Sigmoid colon (tissue), 7 donors: ENCODE data around the gene YAP1. TPM values are rescaled to one million over a fixed set of nuclear protein-coding genes. Genes with fewer than 3 reads are reported as not detected.
"Not testable (repeated sequence)": the region's sequence is repeated elsewhere in the genome, so short reads cannot be mapped to it uniquely, and the experiment has no call there.

Source experiments
- DNase-seq: peaks from one replicate; pipeline ENCODE4 v3.0.0-alpha.2; 2019
- H3K27ac ChIP-seq, 4 donors: fragments of 200-600 bp; sonication (generic); one replicate each; pipeline ENCODE4 v1.5.1; 2016 to 2019; ENCODE audit warnings: mild to moderate bottlenecking in 1 of 4
- H3K27me3 ChIP-seq, 3 donors: fragments of 200-600 bp; sonication (generic); one replicate each; pipeline ENCODE4 v1.5.1; 2019; ENCODE audit warnings: mild to moderate bottlenecking in 1 of 3
- H3K36me3 ChIP-seq, 4 donors: fragments of 200-600 bp; sonication (generic); one replicate each; pipeline ENCODE4 v1.5.1; 2016 to 2019
- H3K4me1 ChIP-seq, 4 donors: fragments of 200-600 bp; sonication (generic); one replicate each; pipeline ENCODE4 v1.5.1; 2017 to 2019
- H3K4me3 ChIP-seq, 4 donors: fragments of 200-600 bp; sonication (generic); one replicate each; pipeline ENCODE4 v1.5.1; 2017 to 2019; ENCODE audit warnings: mild to moderate bottlenecking in 2 of 4, moderate library complexity in 1 of 4
- H3K9me3 ChIP-seq, 4 donors: fragments of 200-600 bp in 3 of 4; sonication (generic) in 3 of 4; one replicate each; pipeline versions ENCODE4 v1.5.1 to v1.6.1; 2013 to 2019
- CTCF ChIP-seq, 4 experiments: fragments of 450-650 bp in 3 of 4; fragments of 200-600 bp in 1 of 4; IDR thresholded peaks; one replicate each; pipeline ENCODE4 v1.5.1; 2016 to 2019; ENCODE audit warnings: antibody characterized with exemption in 4 of 4, mild to moderate bottlenecking in 3 of 4, moderate library complexity in 2 of 4
- EP300 ChIP-seq, 4 donors: sonication (generic); formaldehyde crosslinking; IDR thresholded peaks; one replicate each; pipeline ENCODE4 v1.6.1; 2017; ENCODE audit warnings: antibody characterized with exemption in 4 of 4
- POLR2A ChIP-seq, 2 donors: fragments of 450-650 bp; IDR thresholded peaks; one replicate each; pipeline ENCODE4 v1.6.1; 2016; ENCODE audit warnings: antibody characterized with exemption in 2 of 2, mild to moderate bottlenecking in 2 of 2, moderate library complexity in 2 of 2
- POLR2AphosphoS5 ChIP-seq, 4 donors: sonication (generic); formaldehyde crosslinking; IDR thresholded peaks; one replicate each; pipeline ENCODE4 v1.6.1; 2017; ENCODE audit warnings: antibody characterized with exemption in 4 of 4
- WGBS, 2 donors: extraction: QIAGEN DNeasy Blood & Tissue Kit; methylation state at CpG; one replicate each; pipeline ENCODE4 v1.1.7; 2013; 5-methylcytosine and 5-hydroxymethylcytosine counted together
- intact Hi-C: fragments of 100-400 bp; cut with DNase I; formaldehyde crosslinking; loops from one replicate; pipeline ENCODE4 v1.15.1; 2023
- polyA plus RNA-seq, 3 donors: library from polyadenylated mRNA; stranded (reverse); fragments of 200-250 nt; gene quantifications; one replicate each; pipeline ENCODE4 v1.2.3, GENCODE V29; 2013
- total RNA-seq, 4 donors: library from RNA; depleted of rRNA; stranded (reverse); fragments of >200 nt; gene quantifications; one replicate each; pipeline ENCODE4 v1.1.0, GENCODE V29; 2016
- donor health status: healthy with polysubstance abuse.
- donor health status: Bipolar disorder and iron deficiency.
- donor health status: healthy.

Gene YAP1
- total and polyA plus RNA-seq, 7 donors = 12.0 to 239 (median 159) TPM

GRCh38 chr11:102256251-102256650 is 146.0 kb downstream of the YAP1 start:
- WGBS, 2 donors = 87 to 90% methylated on average over 4 of the region's 4 CpGs
- Histone ChIP-seq H3K9me3 (no peaks in the 10 kb centered on the region), H3K36me3 (no peaks in the 10 kb centered on the region), H3K27me3 (no peaks in the 10 kb centered on the region), H3K4me3 (no peak overlapping the region), H3K27ac (no peak overlapping the region), H3K4me1 (no peaks in the 10 kb centered on the region)
- intact Hi-C loops = no loop called here
- TF ChIP-seq EP300 (IDR thresholded peaks at IDR 0.05) (no peak), POLR2AphosphoS5 (IDR thresholded peaks at IDR 0.05) (no peak), POLR2A (IDR thresholded peaks at IDR 0.05) (no peak)
- DNase-seq = no peak

- 75 to 91% methylated on average over 2 of the region's 2 CpGs for WGBS, 2 donors
- TF ChIP-seq EP300 (IDR thresholded peaks at IDR 0.05) = no peak
- TF ChIP-seq CTCF (IDR thresholded peaks at IDR 0.05) = no peak
- TF ChIP-seq POLR2A (IDR thresholded peaks at IDR 0.05) = no peak
- no peak for TF ChIP-seq POLR2AphosphoS5 (IDR thresholded peaks at IDR 0.05)
- Histone ChIP-seq H3K4me1 (no peaks in the 10 kb centered on the region), H3K9me3 (no peaks in the 10 kb centered on the region), H3K27ac (no peak overlapping the region), H3K27me3 (no peaks in the 10 kb centered on the region), H3K36me3 (no peaks in the 10 kb centered on the region), H3K4me3 (no peak overlapping the region)
- intact Hi-C loops = no loop called here
- no peak for DNase-seq
Observed at GRCh38 chr11:102260241-102260640, 150.0 kb downstream of the YAP1 start.

- Histone ChIP-seq H3K4me1 (peaks cover 0 to 9% (median 5%) of the 10 kb centered on the region in 4 donors), H3K4me3 (no peak overlapping the region), H3K9me3 (no peaks in the 10 kb centered on the region), H3K27me3 (no peaks in the 10 kb centered on the region), H3K27ac (no peak overlapping the region), H3K36me3 (no peaks in the 10 kb centered on the region)
- intact Hi-C loops = no loop called here
- no peak for DNase-seq
- 92 to 95% methylated on average over 3 of the region's 3 CpGs for WGBS, 2 donors
- no peak for TF ChIP-seq CTCF (IDR thresholded peaks at IDR 0.05)
- peak in 1 of 4 donors; percentile 44 for TF ChIP-seq POLR2AphosphoS5 (IDR thresholded peaks at IDR 0.05)
Observed at GRCh38 chr11:102263379-102264003, 153.2 kb downstream of the YAP1 start.

- not testable (repeated sequence) for H3K27ac ChIP-seq, H3K9me3 ChIP-seq, H3K4me3 ChIP-seq, DNase-seq, H3K36me3 ChIP-seq, H3K27me3 ChIP-seq
- peaks cover 0 to 16% (median 9%) of the 10 kb centered on the region in 4 donors for H3K4me1 ChIP-seq
- intact Hi-C loops = loop anchor here (5.0 kb wide), 2 partner anchors 42 to 217 kb away; partner anchors contain the start of gene CFAP300
- WGBS, 2 donors = 94 to 97% methylated on average over 5 of the region's 5 CpGs
Observed at GRCh38 chr11:102264704-102265103, 154.5 kb downstream of the YAP1 start.

- WGBS, 2 donors = 91 to 96% methylated on average over 1 of the region's 1 CpG
- H3K4me1 ChIP-seq = peaks cover 0 to 16% (median 9%) of the 10 kb centered on the region in 4 donors
- H3K9me3 ChIP-seq = no peaks in the 10 kb centered on the region
- intact Hi-C loops = loop anchor here (5.0 kb wide), 2 partner anchors 44 to 219 kb away; partner anchors contain the start of gene CFAP300
- no peak overlapping the region for H3K27ac ChIP-seq
- H3K27me3 ChIP-seq = no peaks in the 10 kb centered on the region
- DNase-seq = no peak
- H3K36me3 ChIP-seq = no peaks in the 10 kb centered on the region
- TF ChIP-seq POLR2A (IDR thresholded peaks at IDR 0.05) (no peak), EP300 (IDR thresholded peaks at IDR 0.05) (no peak), CTCF (IDR thresholded peaks at IDR 0.05) (no peak), POLR2AphosphoS5 (IDR thresholded peaks at IDR 0.05) (no peak)
- H3K4me3 ChIP-seq = no peak overlapping the region
Observed at GRCh38 chr11:102266099-102266498, 155.9 kb downstream of the YAP1 start.

GRCh38 chr11:102267609-102268008 is 157.4 kb downstream of the YAP1 start:
- Histone ChIP-seq H3K27ac (peak overlapping the region in 3 of 4 donors; percentile 17 to 54 (median 50)), H3K36me3 (no peaks in the 10 kb centered on the region), H3K9me3 (no peaks in the 10 kb centered on the region), H3K27me3 (no peaks in the 10 kb centered on the region), H3K4me1 (peaks cover 0 to 16% (median 9%) of the 10 kb centered on the region in 4 donors), H3K4me3 (peak overlapping the region in 1 of 4 donors; percentile 38)
- WGBS, 2 donors = 8 to 39% methylated on average over 5 of the region's 5 CpGs
- intact Hi-C loops = loop anchor here (5.0 kb wide), 2 partner anchors 45 to 220 kb away; partner anchors contain the start of gene CFAP300
- TF ChIP-seq EP300 (IDR thresholded peaks at IDR 0.05) (no peak), POLR2A (IDR thresholded peaks at IDR 0.05) (no peak), CTCF (IDR thresholded peaks at IDR 0.05) (no peak), POLR2AphosphoS5 (IDR thresholded peaks at IDR 0.05) (peak in 1 of 4 donors; percentile 37)
- no peak for DNase-seq
